Neural cell (in vitro differentiated cells): ENCODE results near the gene RBP4. TPM values are rescaled to one million over a fixed set of nuclear protein-coding genes. Genes with fewer than 3 reads are reported as not detected.

Experiments used
- H2AFZ ChIP-seq: fragments of 200-600, 300-800 bp; sonication (generic), shearing (Covaris generic); 2 replicates; pipeline ENCODE4 v1.6.0; 2014; ENCODE audit warnings: low read depth, mild to moderate bottlenecking, antibody characterized with exemption, low read length, moderate library complexity
- H3F3A ChIP-seq: fragments of 200-600 bp; shearing (Covaris generic); 2 replicates; pipeline ENCODE4 v1.6.1; 2016; ENCODE audit warnings: mild to moderate bottlenecking, moderate library complexity, mixed read lengths, antibody characterized with exemption, low read length; ENCODE audit not compliant: insufficient read depth, poor library complexity, severe bottlenecking
- H3K27ac ChIP-seq: fragments of 200-600, 300-800 bp; sonication (generic), shearing (Covaris generic); 2 replicates; pipeline ENCODE4 v1.5.1; 2014; ENCODE audit warnings: mild to moderate bottlenecking, low read length, moderate library complexity
- H3K27me3 ChIP-seq: fragments of 300-800, 200-600 bp; sonication (generic), shearing (Covaris generic); 2 replicates; pipeline ENCODE4 v1.6.0; 2014; ENCODE audit warnings: mild to moderate bottlenecking, low read depth, low read length, moderate library complexity; ENCODE audit not compliant: insufficient read depth
- H3K36me3 ChIP-seq: fragments of 300-800, 200-600 bp; sonication (generic), shearing (Covaris generic); 2 replicates; pipeline ENCODE4 v1.5.1; 2014; ENCODE audit warnings: mild to moderate bottlenecking, antibody characterized with exemption, low read length, moderate library complexity; ENCODE audit not compliant: insufficient read depth
- H3K4me2 ChIP-seq: fragments of 300-800, 200-600 bp; sonication (generic), shearing (Covaris generic); 2 replicates; pipeline ENCODE4 v1.6.0; 2014; ENCODE audit warnings: mild to moderate bottlenecking, low read length
- H3K4me3 ChIP-seq: fragments of 300-800, 200-600 bp; sonication (generic), shearing (Covaris generic); 2 replicates; pipeline ENCODE4 v1.5.1; 2014; ENCODE audit warnings: mild to moderate bottlenecking, low read length, moderate library complexity
- H3K79me2 ChIP-seq: fragments of 200-600 bp; shearing (Covaris generic); replicated peaks from 2 replicates; pipeline ENCODE4 v1.6.0; 2014; ENCODE audit warnings: mild to moderate bottlenecking, low read length, moderate library complexity; ENCODE audit not compliant: insufficient read depth
- H3K9ac ChIP-seq: fragments of 300-800, 200-600 bp; sonication (generic), shearing (Covaris generic); 2 replicates; pipeline ENCODE4 v1.6.1; 2016; ENCODE audit warnings: mild to moderate bottlenecking, low read length, mixed read lengths
- H3K9me2 ChIP-seq: fragments of 200-600 bp; shearing (Covaris generic); 2 replicates; pipeline ENCODE4 v1.6.1; 2016; ENCODE audit warnings: mild to moderate bottlenecking, low read length, mixed read lengths; ENCODE audit not compliant: insufficient read depth
- H3K9me3 ChIP-seq: fragments of 200-600, 300-800 bp; sonication (generic), shearing (Covaris generic); 2 replicates; pipeline ENCODE4 v1.6.1; 2016; ENCODE audit warnings: mild to moderate bottlenecking, mixed run types, low read length, moderate library complexity, mixed read lengths
- H4K20me1 ChIP-seq: fragments of 200-600 bp; shearing (Covaris generic); 2 replicates; pipeline ENCODE4 v1.6.1; 2016; ENCODE audit warnings: mild to moderate bottlenecking, mixed run types; ENCODE audit not compliant: insufficient read depth
- CTCF ChIP-seq: fragments of 450-650 bp; IDR thresholded peaks from 2 replicates; pipeline ENCODE4 v1.5.1; 2014; ENCODE audit warnings: antibody characterized with exemption, mild to moderate bottlenecking, moderate library complexity; ENCODE audit not compliant: poor library complexity, severe bottlenecking
- EP300 ChIP-seq: fragments of 450-650 bp; conservative IDR thresholded peaks from 2 replicates; pipeline ENCODE4 v1.6.1; 2014; ENCODE audit warnings: antibody characterized with exemption, mild to moderate bottlenecking, moderate library complexity; ENCODE audit not compliant: poor library complexity, severe bottlenecking
- EZH2 ChIP-seq: fragments of 200-600, 300-800 bp; shearing (Covaris generic), sonication (generic); IDR thresholded peaks from 2 replicates; pipeline ENCODE4 v1.6.1; 2014; ENCODE audit warnings: antibody characterized with exemption, low read length, borderline replicate concordance, mild to moderate bottlenecking; ENCODE audit not compliant: insufficient read depth, poor library complexity, severe bottlenecking
- MXI1 ChIP-seq: fragments of 450-650 bp; conservative IDR thresholded peaks from 2 replicates; pipeline ENCODE4 v1.6.1; 2014; ENCODE audit warnings: antibody characterized with exemption, mild to moderate bottlenecking; ENCODE audit not compliant: poor library complexity, severe bottlenecking
- POLR2AphosphoS5 ChIP-seq: IDR thresholded peaks from 2 replicates; pipeline ENCODE4 v1.6.1; 2012
- RAD21 ChIP-seq: fragments of 450-650 bp; conservative IDR thresholded peaks from 2 replicates; pipeline ENCODE4 v1.6.1; 2014; ENCODE audit warnings: antibody characterized with exemption, mild to moderate bottlenecking, moderate library complexity
- REST ChIP-seq: IDR thresholded peaks from 2 replicates; pipeline ENCODE4 v1.6.1; 2012; ENCODE audit warnings: borderline replicate concordance
- SMC3 ChIP-seq: fragments of 450-650 bp; conservative IDR thresholded peaks from 2 replicates; pipeline ENCODE4 v1.6.1; 2014; ENCODE audit warnings: antibody characterized with exemption, mild to moderate bottlenecking, moderate library complexity; ENCODE audit not compliant: poor library complexity
- TAF1 ChIP-seq: IDR thresholded peaks from 2 replicates; pipeline ENCODE4 v1.6.1; 2012; ENCODE audit warnings: low read depth
- polyA plus RNA-seq: library from polyadenylated mRNA; depleted of rRNA; stranded (reverse); fragments of >200 nt; gene quantifications from 2 replicates; pipeline ENCODE4 v1.2.3, GENCODE V29; 2014

Gene RBP4
- polyA plus RNA-seq, 1 donor from 2014 or later, result 0.73 TPM

- H4K20me1 ChIP-seq, result no peaks in the 10 kb centered on the region
These were observed 3.9 kb downstream of the RBP4 start for GRCh38 chr10:93597075-93597599.

GRCh38 chr10:93596539-93596938 lies 4.5 kb downstream of the RBP4 start:
- no peaks in the 10 kb centered on the region for H4K20me1 ChIP-seq
- H3K4me2 ChIP-seq, result no peak overlapping the region
- H2AFZ ChIP-seq, result no peak overlapping the region
- H3K27me3 ChIP-seq, result peaks cover 23% of the 10 kb centered on the region
- H3K79me2 ChIP-seq, result no peaks in the 10 kb centered on the region
- no peaks in the 10 kb centered on the region for H3F3A ChIP-seq
- H3K36me3 ChIP-seq, result no peaks in the 10 kb centered on the region
- TF ChIP-seq REST (no peak), POLR2AphosphoS5 (no peak), EZH2 (no peak), SMC3 (no peak), RAD21 (no peak), EP300 (no peak), CTCF (no peak), MXI1 (no peak), TAF1 (no peak)
- H3K9me3 ChIP-seq, result no peaks in the 10 kb centered on the region
- no peak overlapping the region for H3K27ac ChIP-seq
- no peak overlapping the region for H3K9ac ChIP-seq
- H3K4me3 ChIP-seq, result no peak overlapping the region
- H3K9me2 ChIP-seq, result no peaks in the 10 kb centered on the region

More at GRCh38 chr10:93597075-93597599, 3.9 kb downstream of the RBP4 start:
- no peak overlapping the region for H3K9ac ChIP-seq
- H3K79me2 ChIP-seq, result no peaks in the 10 kb centered on the region
- no peak overlapping the region for H3K4me2 ChIP-seq
- no peak overlapping the region for H3K27ac ChIP-seq
- H3K36me3 ChIP-seq, result no peaks in the 10 kb centered on the region
- H3K9me2 ChIP-seq, result no peaks in the 10 kb centered on the region
- no peak overlapping the region for H2AFZ ChIP-seq
- no peaks in the 10 kb centered on the region for H3K9me3 ChIP-seq
- H3K4me3 ChIP-seq, result no peak overlapping the region
- TF ChIP-seq SMC3 (no peak), EZH2 (no peak), REST (no peak), TAF1 (no peak), RAD21 (no peak), EP300 (no peak), POLR2AphosphoS5 (no peak)
- peaks cover 29% of the 10 kb centered on the region for H3K27me3 ChIP-seq
- no peaks in the 10 kb centered on the region for H3F3A ChIP-seq
